Measurements from ENCODE around the gene MYOM3. TPM values are rescaled to one million over a fixed set of nuclear protein-coding genes. Genes with fewer than 3 reads are reported as not detected.

Gene MYOM3
- total and polyA plus RNA-seq, 2 of the 13 experiments (the other 11 are each of a cell fraction or from before 2014, with no cell fraction given) = 5.8 to 15.3 TPM

- TF ChIP-seq ZNF234 (CRISPR knock-in tag; conservative IDR thresholded peaks at IDR 0.05) = no peak
- TF ChIP-seq, protein P1, sequence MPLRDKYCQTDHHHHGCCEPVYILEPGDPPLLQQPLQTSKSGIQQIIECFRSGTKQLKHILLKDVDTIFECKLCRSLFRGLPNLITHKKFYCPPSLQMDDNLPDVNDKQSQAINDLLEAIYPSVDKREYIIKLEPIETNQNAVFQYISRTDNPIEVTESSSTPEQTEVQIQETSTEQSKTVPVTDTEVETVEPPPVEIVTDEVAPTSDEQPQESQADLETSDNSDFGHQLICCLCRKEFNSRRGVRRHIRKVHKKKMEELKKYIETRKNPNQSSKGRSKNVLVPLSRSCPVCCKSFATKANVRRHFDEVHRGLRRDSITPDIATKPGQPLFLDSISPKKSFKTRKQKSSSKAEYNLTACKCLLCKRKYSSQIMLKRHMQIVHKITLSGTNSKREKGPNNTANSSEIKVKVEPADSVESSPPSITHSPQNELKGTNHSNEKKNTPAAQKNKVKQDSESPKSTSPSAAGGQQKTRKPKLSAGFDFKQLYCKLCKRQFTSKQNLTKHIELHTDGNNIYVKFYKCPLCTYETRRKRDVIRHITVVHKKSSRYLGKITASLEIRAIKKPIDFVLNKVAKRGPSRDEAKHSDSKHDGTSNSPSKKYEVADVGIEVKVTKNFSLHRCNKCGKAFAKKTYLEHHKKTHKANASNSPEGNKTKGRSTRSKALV (CRISPR knock-in tag; IDR thresholded peaks at IDR 0.05) = no peak
- no peak for TF ChIP-seq TGIF2 (CRISPR knock-in tag; IDR thresholded peaks at IDR 0.05)
- TF ChIP-seq FOSL2 (CRISPR knock-in tag; IDR thresholded peaks at IDR 0.05) = peak; percentile 96
- TF ChIP-seq ZBTB1 (CRISPR knock-in tag; IDR thresholded peaks at IDR 0.05; ENCODE audit: borderline replicate concordance) = no peak
- TF ChIP-seq RCOR2 (CRISPR knock-in tag; IDR thresholded peaks at IDR 0.05) = peak; percentile 74
- peak; percentile 89 for TF ChIP-seq ARID3A (IDR thresholded peaks at IDR 0.05; ENCODE audit: low read depth, low read length)
- TF ChIP-seq SOX13 (IDR thresholded peaks at IDR 0.05) = no peak
- peak in 1 of 2 experiments; percentile 41; a peak in 2 of 4 replicates for TF ChIP-seq SOX13 (CRISPR knock-in tag; conservative IDR thresholded peaks at IDR 0.05 in 1 of 2, IDR thresholded peaks at IDR 0.05 in 1 of 2)
- TF ChIP-seq ZNF503 (CRISPR knock-in tag; IDR thresholded peaks at IDR 0.05) = no peak
- TF ChIP-seq JUN (CRISPR knock-in tag; IDR thresholded peaks at IDR 0.05) = peak; percentile 85; the same call in 1 of the 2 replicates
- TF ChIP-seq GFI1 (CRISPR knock-in tag; IDR thresholded peaks at IDR 0.05; ENCODE audit: borderline replicate concordance) = peak; percentile 96
- no peak for TF ChIP-seq ZBTB46 (CRISPR knock-in tag; IDR thresholded peaks at IDR 0.05; ENCODE audit: borderline replicate concordance)
- TF ChIP-seq BCL6 (CRISPR knock-in tag; IDR thresholded peaks at IDR 0.05) = peak; percentile 38; the same call in 1 of the 2 replicates
- TF ChIP-seq MED1 (CRISPR knock-in tag; IDR thresholded peaks at IDR 0.05) = peak; percentile 29; the same call in 1 of the 2 replicates
- TF ChIP-seq MIER3 (CRISPR knock-in tag; IDR thresholded peaks at IDR 0.05; ENCODE audit: borderline replicate concordance) = 0 out of 2 replicates have a peak, but pooled peaks have one; percentile 41
- TF ChIP-seq ELF3 (CRISPR knock-in tag; IDR thresholded peaks at IDR 0.05) = peak; percentile 36; the same call in 1 of the 2 replicates
- TF ChIP-seq PRDM15 (CRISPR knock-in tag; IDR thresholded peaks at IDR 0.05) = no peak
- peak; percentile 84 for TF ChIP-seq JUND (CRISPR knock-in tag; IDR thresholded peaks at IDR 0.05)
- TF ChIP-seq NFATC3 (CRISPR knock-in tag; IDR thresholded peaks at IDR 0.05) = no peak
- TF ChIP-seq MIXL1 (CRISPR knock-in tag; IDR thresholded peaks at IDR 0.05) = 0 out of 2 replicates have a peak, but pooled peaks have one; percentile 37
Observed at GRCh38 chr1:24009406-24009805, 102.5 kb downstream of the MYOM3 start (continued).

All from HepG2 (cell line).